SHP77 (cell line): ENCODE results near the gene KLHL41.

Source experiments
- DNase-seq, 2 experiments: peaks; one replicate each; lab custom pipeline; 2025; lab: John Stamatoyannopoulos, UW

The KLHL41 gene

DNA sequence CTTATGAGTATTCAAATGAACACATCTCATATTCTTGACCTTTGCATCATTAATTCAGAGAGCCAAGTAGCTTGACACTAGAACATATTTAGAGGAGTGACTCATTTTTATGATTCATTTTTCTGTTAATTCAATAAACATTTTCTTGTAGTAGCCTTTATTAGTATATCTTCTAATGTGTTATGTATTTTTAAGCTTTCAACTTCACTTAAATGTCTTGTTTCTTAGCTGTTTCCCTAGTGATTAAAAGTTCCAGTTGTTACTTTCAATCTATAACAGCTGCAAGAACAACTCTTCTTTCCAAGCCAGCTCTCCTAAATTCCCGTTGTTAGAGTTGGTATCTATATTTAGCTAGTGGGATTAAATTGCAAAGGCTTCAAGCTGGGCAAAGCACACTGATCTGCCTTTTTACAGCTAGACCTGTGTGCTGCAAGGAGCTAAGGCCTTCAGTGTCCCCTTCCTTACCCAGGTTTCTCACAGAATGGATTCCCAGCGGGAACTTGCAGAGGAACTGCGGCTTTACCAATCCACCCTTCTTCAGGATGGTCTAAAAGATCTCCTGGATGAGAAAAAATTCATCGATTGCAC lies at the start of gene KLHL41:
TSS of gene KLHL41 (plus strand) at position 405 of the 588 bp plus-strand sequence. CDS start at position 482, 77 bp downstream.
- peak in 1 of 2 experiments; percentile 29 for DNase-seq

GRCh38 chr2:169461143-169461542 lies 48.4 kb upstream of the KLHL41 start:
- no peak for DNase-seq

DNA sequence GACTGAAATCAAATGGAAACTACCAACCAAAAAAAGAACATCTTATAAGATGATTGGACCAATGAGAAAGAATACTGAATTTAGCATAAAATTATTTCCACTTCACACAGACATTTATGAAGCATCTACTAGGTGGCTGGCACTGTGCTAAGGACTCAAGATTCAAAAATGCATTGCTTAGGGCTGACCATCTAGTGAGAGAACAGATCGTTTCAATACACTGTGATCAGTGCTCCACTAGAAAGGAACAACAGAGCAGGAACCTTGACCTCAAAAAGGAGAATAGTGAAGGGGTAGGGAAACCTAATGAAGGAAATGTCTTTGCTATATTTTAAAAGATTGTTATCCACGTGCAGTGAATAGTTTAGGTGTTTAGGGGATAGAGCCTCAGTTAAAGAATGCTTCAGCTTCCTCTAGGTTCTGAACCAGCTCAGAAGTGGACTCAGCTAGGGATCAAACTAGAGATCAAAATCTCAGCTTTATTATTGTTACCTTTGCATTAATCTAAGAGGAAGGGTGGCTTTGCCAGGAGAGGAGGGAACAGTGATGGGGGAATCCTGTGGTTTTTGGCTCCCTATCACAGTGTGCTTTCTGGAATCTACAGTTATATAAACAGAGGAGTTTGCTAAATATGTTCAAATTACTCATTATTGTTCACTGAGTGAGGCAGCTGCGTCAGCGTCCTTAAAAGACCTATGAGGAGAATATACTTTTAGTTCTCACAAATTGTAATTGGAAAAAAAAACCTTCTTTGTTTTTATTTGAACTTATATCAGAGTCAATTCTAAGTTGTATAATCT lies 46.4 kb upstream of the KLHL41 start:
- DNase-seq: no peak

GRCh38 chr2:169464466-169464865 lies 45.0 kb upstream of the KLHL41 start:
- no peak for DNase-seq

DNA sequence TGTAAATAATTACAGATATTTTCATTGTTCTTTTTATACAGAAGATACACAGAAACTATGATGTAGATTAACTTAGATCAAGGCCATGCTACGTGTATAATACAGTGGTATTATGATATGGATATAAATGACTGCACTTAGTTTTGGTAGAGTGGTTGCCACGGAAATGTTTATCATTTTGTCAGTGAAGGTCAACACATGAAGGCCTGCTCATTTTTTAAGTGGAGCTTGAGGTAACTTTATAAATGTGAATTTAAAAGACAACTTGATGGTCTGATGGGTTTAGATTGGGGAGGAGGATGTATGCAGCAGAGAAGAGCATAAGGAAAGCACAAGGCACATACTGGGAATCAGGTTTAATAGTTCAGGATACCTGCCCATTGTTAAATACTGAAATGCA lies 44.6 kb upstream of the KLHL41 start:
- no peak for DNase-seq

- DNase-seq: no peak
These were observed 40.7 kb upstream of the KLHL41 start for GRCh38 chr2:169468841-169469240.

- DNase-seq: no peak
These were observed 39.4 kb upstream of the KLHL41 start for GRCh38 chr2:169469952-169470572.

- DNase-seq: no peak
These were observed 37.3 kb upstream of the KLHL41 start for GRCh38 chr2:169472249-169472648.

DNA sequence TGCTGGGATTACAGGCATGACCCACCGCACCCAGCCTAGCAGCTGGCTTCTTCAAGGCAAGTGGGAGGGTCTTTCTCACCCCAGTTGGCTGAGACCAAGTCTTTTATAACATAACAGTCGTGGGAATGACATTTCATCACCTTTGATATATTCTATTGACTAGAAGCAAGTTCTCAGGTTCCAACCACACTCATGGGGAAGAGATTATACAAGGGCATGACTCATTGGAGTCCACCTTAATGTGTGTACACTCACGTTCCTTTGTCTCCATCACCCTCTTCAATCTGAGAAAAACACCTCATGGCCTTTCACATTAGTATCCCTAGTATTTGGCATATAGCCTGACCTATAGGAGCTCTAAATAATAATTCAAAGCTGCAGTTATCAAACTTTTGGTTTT lies 33.0 kb upstream of the KLHL41 start:
- DNase-seq: no peak

GRCh38 chr2:169478339-169478738 lies 31.2 kb upstream of the KLHL41 start:
- no peak for DNase-seq

DNA sequence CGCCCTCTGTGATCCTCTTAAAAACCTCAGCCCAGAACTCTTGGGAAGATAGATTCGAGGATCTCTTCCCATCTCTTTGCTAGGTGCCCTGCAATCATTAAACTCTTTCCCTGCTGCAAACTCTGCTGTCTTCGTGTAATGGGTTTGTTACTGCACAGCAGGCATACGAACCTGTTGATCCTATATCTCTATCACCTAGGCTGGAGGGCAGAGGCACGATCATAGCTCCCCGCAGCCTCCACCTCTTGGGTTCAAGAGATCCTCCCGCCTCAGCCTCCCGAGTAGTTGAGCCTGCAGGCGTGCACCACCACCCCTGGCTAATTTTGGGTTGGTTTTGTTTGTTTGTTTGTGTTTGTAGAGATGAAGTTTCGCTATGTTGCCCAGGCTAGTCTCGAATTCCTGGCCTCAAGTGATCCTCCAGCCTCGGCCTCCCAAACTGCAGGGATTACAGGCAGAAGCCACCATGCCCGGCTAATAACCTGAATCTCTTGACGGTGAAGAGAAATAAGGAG lies 30.7 kb upstream of the KLHL41 start:
- no peak for DNase-seq

- DNase-seq: peak; percentile 51 to 59
These were observed 30.0 kb upstream of the KLHL41 start, which contains the start of gene BBS5 for GRCh38 chr2:169479257-169480078. TSS of gene BBS5 (plus strand) at chr2:169479494. CDS start at chr2:169479554, 60 bp downstream.

GRCh38 chr2:169480079-169480465 lies 29.4 kb upstream of the KLHL41 start:
- no peak for DNase-seq

- no peak for DNase-seq
These were observed 23.8 kb upstream of the KLHL41 start for GRCh38 chr2:169485650-169486138.

- DNase-seq: no peak
These were observed 23.0 kb upstream of the KLHL41 start for GRCh38 chr2:169486487-169486886.

GRCh38 chr2:169490834-169491233 lies 18.7 kb upstream of the KLHL41 start:
- DNase-seq: no peak

DNA sequence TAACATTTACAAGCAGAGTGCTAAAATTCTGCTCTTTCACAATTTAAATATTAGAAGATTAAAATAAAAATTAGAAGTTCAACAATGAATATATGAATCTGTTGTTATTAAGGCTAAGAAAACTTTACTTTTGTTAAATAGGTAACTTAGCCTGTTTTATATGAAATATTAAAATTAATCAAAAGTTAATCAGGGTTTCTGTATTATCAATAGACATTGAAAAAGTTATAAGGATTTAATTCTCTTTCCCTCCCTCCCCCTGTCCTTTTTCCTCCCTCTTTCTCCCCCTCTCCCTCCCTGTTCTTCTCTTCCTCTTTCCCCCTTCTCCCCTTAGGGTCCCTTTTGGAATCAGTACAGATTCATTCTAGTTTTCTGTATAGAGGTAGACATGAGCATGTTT lies 18.1 kb upstream of the KLHL41 start:
- no peak for DNase-seq

DNA sequence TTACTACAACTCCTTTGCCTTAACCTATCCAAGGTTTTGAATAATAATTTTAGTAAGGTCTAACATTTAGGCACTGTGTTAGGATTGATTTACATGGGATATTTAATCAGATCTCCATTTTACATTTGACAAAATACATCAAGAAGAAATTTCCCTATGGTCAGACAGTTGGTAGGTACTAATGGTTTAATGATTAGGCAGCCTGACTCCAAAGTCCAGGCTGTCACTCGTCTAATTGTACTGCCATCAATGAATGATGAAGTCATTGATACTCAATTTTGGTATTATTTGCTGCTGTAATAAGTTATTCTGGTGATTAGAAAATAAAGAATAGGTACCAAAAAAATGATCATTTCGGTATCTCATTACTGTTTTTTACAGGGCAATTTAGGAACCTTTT lies 16.1 kb upstream of the KLHL41 start:
- no peak for DNase-seq

GRCh38 chr2:169495310-169495928 lies 14.1 kb upstream of the KLHL41 start:
- DNase-seq: no peak

GRCh38 chr2:169504651-169505050 lies 4.9 kb upstream of the KLHL41 start:
- no peak for DNase-seq

DNA sequence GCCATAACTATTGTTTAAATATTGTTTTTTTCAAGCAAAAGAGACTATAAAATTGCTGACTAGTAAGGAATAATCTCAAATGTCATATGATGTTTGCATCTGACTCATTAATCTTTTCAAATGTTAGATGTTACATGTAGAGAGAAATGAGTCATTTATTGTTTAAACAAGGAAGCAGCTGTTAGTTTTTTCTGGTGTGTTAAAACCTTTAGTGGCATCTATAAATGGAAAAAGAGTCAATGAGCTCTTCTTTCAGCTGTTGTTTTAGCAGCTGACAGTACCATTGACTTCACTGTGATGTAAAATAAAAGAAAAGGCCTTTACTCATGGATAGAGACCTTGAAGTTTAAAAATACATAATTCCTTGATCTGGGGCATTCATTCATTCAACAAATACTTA lies 1.8 kb upstream of the KLHL41 start:
- DNase-seq: peak; percentile 62 to 85
